Right lobe of liver (tissue), 4 donors: ENCODE data around the gene FEM1B.

Experiments
- CTCF ChIP-seq, 4 donors: fragments of 200-600 bp in 3 of 4; fragments of 450-650 bp in 1 of 4; IDR thresholded peaks; one replicate each; pipeline versions ENCODE4 v1.5.1 to v1.8.0; 2016 to 2022; ENCODE audit warnings: antibody characterized with exemption in 4 of 4, mild to moderate bottlenecking in 2 of 4
- POLR2A ChIP-seq: fragments of 450-650 bp; IDR thresholded peaks from one replicate; pipeline ENCODE4 v1.6.1; 2017; ENCODE audit warnings: antibody characterized with exemption, mild to moderate bottlenecking
- donor health status: DM: no; HTN: no; CAD: no.
- donor health status: DM: no; HTN: no; CAD: no.
- donor health status: DM: no; HTN: yes; CAD: no.

- TF ChIP-seq POLR2A, result no peak
- TF ChIP-seq CTCF (IDR thresholded peaks at IDR 0.05), result no peak
These were observed 38.0 kb downstream of the FEM1B start for GRCh38 chr15:68315495-68316031.
